GM13977 (cell line): Measurements from ENCODE around the gene BSCL2.
A peak's percentile ranks its signal among the peaks of the same experiment; 100 is the strongest.
"Not testable (repeated sequence)": the region's sequence is repeated elsewhere in the genome, so short reads cannot be mapped to it uniquely, and the experiment has no call there.

Source experiments
- DNase-seq: peaks from one replicate; pipeline ENCODE4 v3.0.0; 2012; ENCODE audit warnings: low spot score
- CTCF ChIP-seq: IDR thresholded peaks from 2 replicates; pipeline ENCODE4 v1.5.1; 2012; ENCODE audit warnings: mild to moderate bottlenecking, control low read depth; ENCODE audit not compliant: insufficient read depth; ENCODE audit errors: extremely low read depth, missing control alignments
- in situ Hi-C: fragments of 300-500 bp; cut with MboI; formaldehyde crosslinking; loops from one replicate; pipeline ENCODE4 v1.12.0; 2022; ENCODE audit warnings: low sequenced_read_pairs, low pct_unique_long_range_greater_than_20kb, mixed read lengths, inconsistent platforms; ENCODE audit not compliant: unreplicated experiment

The BSCL2 gene

DNA sequence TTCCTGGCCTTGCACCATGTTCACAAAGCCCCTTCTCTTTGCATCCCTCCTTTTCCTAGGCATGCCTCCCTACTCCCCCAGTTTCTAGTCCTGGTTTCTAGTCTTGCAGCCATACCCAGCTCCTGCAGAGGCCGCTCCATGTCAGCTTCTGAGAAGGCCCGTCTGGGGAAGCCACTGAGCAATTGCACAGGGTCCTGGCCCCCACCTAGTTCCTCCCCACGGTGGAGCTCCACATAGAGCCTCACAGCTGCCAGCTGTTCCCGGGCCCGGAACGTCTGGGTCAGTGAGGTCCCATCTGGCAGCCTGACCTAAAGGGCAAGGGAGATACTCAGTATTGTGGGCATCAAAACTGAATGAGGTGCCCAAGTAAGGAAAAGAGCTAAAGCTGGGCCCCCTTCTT, 30.5 kb downstream of the BSCL2 start:
- in situ Hi-C loops: no loop called here

DNA sequence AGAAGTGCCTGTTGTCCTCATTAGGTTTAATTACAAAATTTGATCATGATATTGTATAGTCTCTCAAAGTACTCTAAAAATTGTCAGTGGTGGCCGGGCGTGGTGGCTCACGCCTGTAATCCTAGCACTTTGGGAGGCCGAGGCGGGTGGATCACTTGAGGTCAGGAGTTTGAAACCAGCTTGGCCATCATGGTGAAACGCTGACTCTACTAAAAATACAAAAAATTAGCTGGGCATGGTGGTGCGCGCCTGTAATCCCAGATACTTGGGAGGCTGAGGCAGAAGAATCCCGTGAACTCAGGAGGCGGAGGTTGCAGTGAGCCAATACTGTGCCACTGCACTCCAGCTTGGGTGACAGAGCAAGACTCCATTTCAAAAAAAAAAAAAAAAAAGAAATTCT, 31.8 kb downstream of the BSCL2 start:
- in situ Hi-C loops, DNase-seq: not testable (repeated sequence)

More for the DNA sequence above, 30.5 kb downstream of the BSCL2 start:
- DNase-seq: no peak
- TF ChIP-seq CTCF: no peak

DNA sequence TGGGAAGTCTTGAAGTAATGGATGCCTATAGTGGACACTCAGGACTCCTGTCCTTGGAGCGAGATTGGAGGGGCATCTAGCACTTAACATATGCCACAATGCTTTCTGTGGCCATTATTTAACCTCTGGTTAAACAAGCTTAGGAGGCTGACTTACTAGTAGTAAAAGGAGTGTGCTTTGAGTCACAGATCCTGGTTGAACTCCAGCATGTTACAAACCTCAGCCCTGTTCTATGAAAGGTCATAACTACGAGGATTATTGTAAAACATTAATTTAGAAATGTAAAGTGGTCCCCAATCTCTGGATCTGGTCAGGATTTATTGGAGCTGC, 34.1 kb downstream of the BSCL2 start:
- in situ Hi-C loops: no loop called here
- DNase-seq: no peak

DNA sequence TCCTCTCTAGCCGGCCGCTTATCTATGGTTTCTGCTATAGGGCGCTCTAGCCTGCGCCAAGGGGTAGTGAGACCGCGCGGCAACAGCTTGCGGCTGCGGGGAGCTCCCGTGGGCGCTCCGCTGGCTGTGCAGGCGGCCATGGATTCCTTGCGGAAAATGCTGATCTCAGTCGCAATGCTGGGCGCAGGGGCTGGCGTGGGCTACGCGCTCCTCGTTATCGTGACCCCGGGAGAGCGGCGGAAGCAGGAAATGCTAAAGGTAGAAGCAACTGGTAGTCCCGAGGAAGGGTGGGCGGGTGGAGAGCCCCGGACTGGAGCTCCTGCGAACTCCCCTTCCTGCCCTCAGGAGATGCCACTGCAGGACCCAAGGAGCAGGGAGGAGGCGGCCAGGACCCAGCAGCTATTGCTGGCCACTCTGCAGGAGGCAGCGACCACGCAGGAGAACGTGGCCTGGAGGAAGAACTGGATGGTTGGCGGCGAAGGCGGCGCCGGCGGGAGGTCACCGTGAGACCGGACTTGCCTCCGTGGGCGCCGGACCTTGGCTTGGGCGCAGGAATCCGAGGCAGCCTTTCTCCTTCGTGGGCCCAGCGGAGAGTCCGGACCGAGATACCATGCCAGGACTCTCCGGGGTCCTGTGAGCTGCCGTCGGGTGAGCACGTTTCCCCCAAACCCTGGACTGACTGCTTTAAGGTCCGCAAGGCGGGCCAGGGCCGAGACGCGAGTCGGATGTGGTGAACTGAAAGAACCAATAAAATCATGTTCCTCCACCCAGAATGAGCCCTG, 35.4 kb downstream of the BSCL2 start, which contains the start of the genes LBHD1 and UQCC3:
Gene LBHD1, minus strand, starts transcription at position 660 of the 782 bp plus-strand sequence. CDS start 2,236 bp downstream, outside the sequence.
Gene UQCC3, plus strand, starts transcription at position 66 of the 782 bp plus-strand sequence. Its CDS starts 73 bp downstream, at position 139.
- peak; percentile 88 for DNase-seq
- TF ChIP-seq CTCF: no peak
- in situ Hi-C loops: no loop called here

More for the DNA sequence above, 34.1 kb downstream of the BSCL2 start:
- TF ChIP-seq CTCF: no peak

DNA sequence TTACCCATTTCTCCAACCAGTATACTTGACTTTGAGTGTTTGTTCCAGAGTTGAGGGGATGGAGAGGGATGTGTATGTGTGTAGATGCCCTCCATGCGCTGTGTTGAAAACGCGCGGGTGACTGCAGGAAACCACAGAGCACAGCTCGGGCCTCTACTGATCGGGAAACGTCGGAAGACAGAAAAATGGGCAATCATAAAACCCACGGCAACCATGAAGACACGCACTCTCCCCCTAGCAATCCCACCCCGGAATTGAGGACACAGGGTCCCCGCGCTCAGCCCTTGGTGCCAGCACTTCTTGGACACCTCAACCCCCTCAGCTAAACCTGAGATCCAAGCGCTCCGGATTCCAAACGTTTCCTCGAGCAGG, 36.0 kb downstream of the BSCL2 start:
- no peak for DNase-seq
- in situ Hi-C loops: no loop called here
- TF ChIP-seq CTCF: no peak

DNA sequence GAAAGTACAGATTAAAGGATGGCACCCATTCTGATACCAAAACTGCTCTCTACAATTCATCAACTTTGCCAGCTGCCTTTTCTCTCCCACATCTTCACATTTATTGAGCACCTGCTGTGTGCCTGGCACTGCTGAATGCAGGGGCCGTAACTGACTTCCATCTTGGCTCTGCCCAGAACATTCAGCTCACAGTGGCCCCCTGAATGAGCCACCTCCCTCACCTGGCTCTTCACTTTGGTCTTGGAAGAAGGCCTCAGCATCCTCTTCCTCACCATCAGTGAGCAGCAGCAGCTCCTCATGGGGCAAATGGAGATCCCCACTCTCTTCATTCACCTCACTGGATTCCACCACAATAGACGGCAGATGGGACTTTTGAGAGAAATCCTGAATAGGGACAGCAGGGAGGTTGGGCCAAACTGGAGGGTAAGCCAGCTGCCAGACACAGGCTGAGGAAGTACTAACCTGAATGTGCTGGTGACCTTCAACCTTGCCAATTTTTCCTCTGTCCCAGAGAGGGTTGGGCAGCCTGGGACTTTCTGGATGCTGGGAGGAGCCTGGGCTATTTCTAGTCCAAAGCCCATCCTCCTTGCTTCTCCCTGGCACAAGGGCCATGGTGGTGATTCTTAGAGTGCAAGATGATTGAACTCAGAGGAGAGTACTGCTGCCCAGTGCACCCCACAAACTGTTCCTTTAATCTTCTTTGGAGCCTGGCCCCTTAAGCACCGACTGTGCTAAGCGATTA, 37.6 kb downstream of the BSCL2 start:
- TF ChIP-seq CTCF: no peak
- no peak for DNase-seq
- in situ Hi-C loops: no loop called here

- TF ChIP-seq CTCF: no peak
- in situ Hi-C loops: no loop called here
These were observed 39.8 kb downstream of the BSCL2 start for GRCh38 chr11:62667460-62667859.

More at GRCh38 chr11:62667460-62667859, 39.8 kb downstream of the BSCL2 start:
- no peak for DNase-seq
